Left ventricle myocardium inferior (tissue), 1 donor: ENCODE data around the gene HSPB1. TPM values are rescaled to one million over a fixed set of nuclear protein-coding genes. Genes with fewer than 3 reads are reported as not detected.
"Not testable (repeated sequence)": the region's sequence is repeated elsewhere in the genome, so short reads cannot be mapped to it uniquely, and the experiment has no call there.

ENCODE experiments used
- DNase-seq: peaks from one replicate; pipeline ENCODE4 v3.0.0-alpha.2; 2020
- H3K27ac ChIP-seq: fragments of 200-600 bp; replicated peaks from 2 replicates; pipeline ENCODE4 v1.8.0; 2021
- H3K27me3 ChIP-seq: fragments of 200-600 bp; 2 replicates; pipeline ENCODE4 v1.8.0; 2021; ENCODE audit warnings: low read depth
- H3K36me3 ChIP-seq: fragments of 200-600 bp; 2 replicates; pipeline ENCODE4 v1.8.0; 2021
- H3K4me1 ChIP-seq: fragments of 200-600 bp; 2 replicates; pipeline ENCODE4 v1.8.0; 2021
- H3K4me3 ChIP-seq: fragments of 200-600 bp; 2 replicates; pipeline ENCODE4 v1.8.0; 2021; ENCODE audit warnings: mild to moderate bottlenecking, moderate library complexity
- H3K9me3 ChIP-seq: fragments of 200-600 bp; replicated peaks from 2 replicates; pipeline ENCODE4 v1.8.0; 2021
- intact Hi-C: fragments of 100-400 bp; cut with micrococcal nuclease; formaldehyde crosslinking; loops from one replicate; pipeline ENCODE4 v1.11.0; 2022
- total RNA-seq: library from RNA; stranded (reverse); fragmentation: NEBNext Ultra II Directional; extraction: Animal tissue kit (Norgen Biotek cat#: 25700); gene quantifications from one replicate; pipeline ENCODE4 v1.2.1, GENCODE V29; 2021
- TF ChIP-seq, protein P1 (sequence below): fragments of 200-600 bp; IDR thresholded peaks from 2 replicates; pipeline ENCODE4 v1.8.0; 2021; ENCODE audit warnings: antibody characterized with exemption, mild to moderate bottlenecking, borderline replicate concordance
- donor health status: DM: no; HTN: yes; CAD: no; lungs with severe emphysema.

The HSPB1 gene
- total RNA-seq, 1 donor from 2014 or later, result 2,037 TPM

- TF ChIP-seq, protein P1, sequence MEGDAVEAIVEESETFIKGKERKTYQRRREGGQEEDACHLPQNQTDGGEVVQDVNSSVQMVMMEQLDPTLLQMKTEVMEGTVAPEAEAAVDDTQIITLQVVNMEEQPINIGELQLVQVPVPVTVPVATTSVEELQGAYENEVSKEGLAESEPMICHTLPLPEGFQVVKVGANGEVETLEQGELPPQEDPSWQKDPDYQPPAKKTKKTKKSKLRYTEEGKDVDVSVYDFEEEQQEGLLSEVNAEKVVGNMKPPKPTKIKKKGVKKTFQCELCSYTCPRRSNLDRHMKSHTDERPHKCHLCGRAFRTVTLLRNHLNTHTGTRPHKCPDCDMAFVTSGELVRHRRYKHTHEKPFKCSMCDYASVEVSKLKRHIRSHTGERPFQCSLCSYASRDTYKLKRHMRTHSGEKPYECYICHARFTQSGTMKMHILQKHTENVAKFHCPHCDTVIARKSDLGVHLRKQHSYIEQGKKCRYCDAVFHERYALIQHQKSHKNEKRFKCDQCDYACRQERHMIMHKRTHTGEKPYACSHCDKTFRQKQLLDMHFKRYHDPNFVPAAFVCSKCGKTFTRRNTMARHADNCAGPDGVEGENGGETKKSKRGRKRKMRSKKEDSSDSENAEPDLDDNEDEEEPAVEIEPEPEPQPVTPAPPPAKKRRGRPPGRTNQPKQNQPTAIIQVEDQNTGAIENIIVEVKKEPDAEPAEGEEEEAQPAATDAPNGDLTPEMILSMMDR, result no peak
- Histone ChIP-seq H3K36me3 (no peaks in the 10 kb centered on the region), H3K27ac (peak overlapping the region; percentile 96), H3K27me3 (no peaks in the 10 kb centered on the region), H3K9me3 (no peaks in the 10 kb centered on the region), H3K4me3 (no peak overlapping the region), H3K4me1 (peaks cover 43% of the 10 kb centered on the region)
- no peak for DNase-seq
- intact Hi-C loops, result no loop called here
These were observed 5.4 kb upstream of the HSPB1 start for GRCh38 chr7:76296743-76297740.

GRCh38 chr7:76300166-76300731 is 2.2 kb upstream of the HSPB1 start:
- no peaks in the 10 kb centered on the region for H3K9me3 ChIP-seq
- TF ChIP-seq, protein P1, result no peak
- DNase-seq, result no peak
- intact Hi-C loops, result no loop called here
- H3K36me3 ChIP-seq, result peaks cover 12% of the 10 kb centered on the region
- H3K27me3 ChIP-seq, result no peaks in the 10 kb centered on the region
- peaks cover 41% of the 10 kb centered on the region for H3K4me1 ChIP-seq
- peak overlapping the region; percentile 22 for H3K27ac ChIP-seq
- no peak overlapping the region for H3K4me3 ChIP-seq

DNA sequence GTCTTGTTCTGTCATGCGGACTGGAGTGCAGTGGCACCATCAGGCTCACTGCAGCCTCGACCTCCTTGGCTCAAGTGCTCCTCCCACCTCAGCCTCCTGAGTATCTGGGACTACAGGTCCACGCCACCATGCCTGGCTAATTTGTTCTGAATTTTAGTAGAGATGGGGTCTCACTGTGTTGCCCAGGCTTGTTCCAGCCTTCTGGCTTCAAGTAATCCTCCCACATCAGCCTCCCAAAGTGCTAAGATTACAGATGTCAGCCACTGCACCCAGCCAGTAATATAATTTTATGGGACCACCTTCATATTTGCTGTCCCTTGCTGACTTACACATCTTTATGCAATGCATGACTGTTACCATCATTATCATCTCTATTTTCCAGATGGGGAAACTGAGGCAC is 1.5 kb upstream of the HSPB1 start:
- no peaks in the 10 kb centered on the region for H3K9me3 ChIP-seq
- peaks cover 12% of the 10 kb centered on the region for H3K36me3 ChIP-seq
- H3K4me1 ChIP-seq, result peaks cover 43% of the 10 kb centered on the region
- no peak overlapping the region for H3K4me3 ChIP-seq
- TF ChIP-seq, protein P1, result no peak
- no peak for DNase-seq
- no peaks in the 10 kb centered on the region for H3K27me3 ChIP-seq
- intact Hi-C loops, result no loop called here
- H3K27ac ChIP-seq, result peak overlapping the region; percentile 4

DNA sequence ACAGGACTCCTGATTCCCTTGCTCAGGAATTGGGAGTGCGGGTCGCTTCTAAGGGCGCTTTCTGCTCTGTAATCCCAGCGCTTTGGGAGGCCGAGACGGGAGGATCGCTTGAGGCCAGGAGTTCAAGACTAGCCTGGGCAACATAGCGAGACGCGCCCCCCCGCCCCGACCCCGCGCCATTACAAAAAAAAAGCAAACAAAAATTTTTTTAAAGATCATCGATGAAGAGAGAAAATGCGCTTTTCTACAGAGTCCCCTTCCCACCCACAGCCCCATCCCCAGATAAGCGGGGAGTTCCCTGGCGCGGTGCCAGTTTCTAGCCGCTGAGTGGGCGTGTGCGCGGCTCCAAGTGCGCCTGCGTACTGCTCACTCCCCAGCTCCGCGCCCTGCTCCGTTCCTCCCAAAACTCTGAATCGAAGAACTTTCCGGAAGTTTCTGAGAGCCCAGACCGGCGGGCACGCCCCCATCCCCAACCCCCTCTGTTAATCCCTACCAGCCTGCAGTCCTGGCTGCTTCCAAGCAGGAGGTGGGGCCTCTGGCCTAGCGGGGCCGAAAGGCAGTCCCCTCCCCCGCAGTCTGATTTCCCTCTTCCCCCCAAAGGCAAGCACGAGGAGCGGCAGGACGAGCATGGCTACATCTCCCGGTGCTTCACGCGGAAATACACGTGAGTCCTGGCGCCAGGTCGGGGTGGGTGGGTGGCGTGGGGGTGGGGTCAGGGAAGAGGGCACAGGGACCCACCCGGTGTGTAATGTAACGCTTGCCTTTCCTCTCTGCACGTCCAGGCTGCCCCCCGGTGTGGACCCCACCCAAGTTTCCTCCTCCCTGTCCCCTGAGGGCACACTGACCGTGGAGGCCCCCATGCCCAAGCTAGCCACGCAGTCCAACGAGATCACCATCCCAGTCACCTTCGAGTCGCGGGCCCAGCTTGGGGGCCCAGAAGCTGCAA is 1.0 kb downstream of the HSPB1 start:
- H3K27me3 ChIP-seq, result no peaks in the 10 kb centered on the region
- H3K9me3 ChIP-seq, result no peaks in the 10 kb centered on the region
- intact Hi-C loops, result no loop called here
- peak; percentile 87 for DNase-seq
- peak overlapping the region; percentile 98 for H3K4me3 ChIP-seq
- peak overlapping the region; percentile 99 for H3K27ac ChIP-seq
- peaks cover 12% of the 10 kb centered on the region for H3K36me3 ChIP-seq
- H3K4me1 ChIP-seq, result peaks cover 60% of the 10 kb centered on the region
- TF ChIP-seq, protein P1, result no peak

DNA sequence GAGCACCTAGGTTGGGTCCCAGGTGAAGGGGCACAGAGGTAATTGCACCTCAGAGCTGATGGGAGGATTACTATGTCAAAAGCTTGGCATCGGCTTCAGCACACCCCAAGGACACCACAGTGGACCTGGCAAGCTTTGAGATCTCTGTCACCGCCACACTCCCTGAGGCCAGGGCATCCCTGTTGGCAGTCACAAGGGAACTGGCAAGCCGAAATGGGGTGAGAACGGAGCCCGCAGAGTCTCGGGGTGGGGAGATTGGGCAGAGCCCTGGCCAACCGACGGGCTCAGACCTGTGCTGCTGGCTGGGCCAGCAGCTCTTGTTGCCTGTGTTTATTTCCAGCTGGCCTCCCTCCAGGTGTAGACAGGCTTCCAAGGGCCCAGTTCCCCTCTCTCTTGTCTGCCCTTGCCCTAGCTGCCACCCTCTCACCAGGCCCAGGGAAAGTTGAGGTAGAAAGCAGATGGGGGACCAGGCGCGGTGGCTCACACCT is 2.5 kb downstream of the HSPB1 start:
- Histone ChIP-seq H3K27ac (peak overlapping the region; percentile 99), H3K4me1 (peaks cover 60% of the 10 kb centered on the region), H3K4me3 (peak overlapping the region; percentile 98), H3K36me3 (peaks cover 12% of the 10 kb centered on the region), H3K9me3 (no peaks in the 10 kb centered on the region), H3K27me3 (no peaks in the 10 kb centered on the region)
- TF ChIP-seq, protein P1, result no peak
- intact Hi-C loops, result no loop called here
- peak; percentile 83 for DNase-seq

- H3K9me3 ChIP-seq, H3K36me3 ChIP-seq, H3K27ac ChIP-seq, intact Hi-C loops, DNase-seq, H3K27me3 ChIP-seq, H3K4me3 ChIP-seq: not testable (repeated sequence)
- peaks cover 49% of the 10 kb centered on the region for H3K4me1 ChIP-seq
These were observed 6.4 kb downstream of the HSPB1 start for GRCh38 chr7:76308874-76309273.

DNA sequence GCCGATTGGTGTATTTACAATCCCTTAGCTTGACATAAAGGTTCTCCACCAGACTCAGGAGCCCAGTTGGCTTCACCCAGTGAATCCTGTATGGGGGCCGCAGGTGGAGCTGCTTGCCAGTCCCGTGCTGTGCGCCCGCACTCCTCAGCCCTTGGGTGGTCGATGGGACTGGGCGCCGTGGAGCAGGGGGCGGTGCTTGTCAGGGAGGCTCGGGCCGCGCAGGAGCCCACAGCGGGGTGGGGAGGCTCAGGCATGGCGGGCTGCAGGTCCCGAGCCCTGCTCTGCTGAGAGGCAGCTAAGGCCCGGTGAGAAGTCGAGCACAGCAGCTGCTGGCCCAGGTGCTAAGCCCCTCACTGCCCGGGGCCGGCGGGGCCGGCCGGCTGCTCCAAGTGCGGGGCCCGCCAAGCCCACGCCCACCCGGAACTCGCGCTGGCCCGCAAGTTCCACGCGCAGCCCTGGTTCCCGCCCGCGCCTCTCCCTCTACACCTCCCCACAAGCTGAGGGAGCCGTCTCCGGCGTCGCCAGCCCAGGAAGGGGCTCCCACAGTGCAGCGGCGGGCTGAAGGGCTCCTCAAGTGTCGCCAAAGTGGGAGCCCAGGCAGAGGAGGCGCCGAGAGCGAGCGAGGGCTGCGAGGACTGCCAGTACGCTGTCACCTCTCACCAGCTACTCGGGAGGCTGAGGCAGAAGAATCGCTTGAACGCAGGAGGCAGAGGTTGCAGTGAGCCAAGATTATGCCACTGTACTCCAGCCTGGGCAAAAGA is 7.0 kb downstream of the HSPB1 start:
- H3K27ac ChIP-seq, intact Hi-C loops, H3K4me3 ChIP-seq, DNase-seq, H3K9me3 ChIP-seq, H3K27me3 ChIP-seq, H3K36me3 ChIP-seq: not testable (repeated sequence)
- peaks cover 46% of the 10 kb centered on the region for H3K4me1 ChIP-seq
